T47D (cell line): Measurements from ENCODE around the gene MAGOHB.
"Not testable (repeated sequence)": the region's sequence is repeated elsewhere in the genome, so short reads cannot be mapped to it uniquely, and the experiment has no call there.

Source experiments
- DNase-seq, 2 experiments: peaks; one replicate each; pipeline versions ENCODE4 v3.0.0 to v3.0.0-alpha.2; 2011 to 2012; ENCODE audit warnings: low read depth in 1 of 2, low spot score in 1 of 2
- JUND ChIP-seq: IDR thresholded peaks from 2 replicates; pipeline ENCODE4 v1.6.1; 2012; ENCODE audit warnings: low read depth
- in situ Hi-C: cut with HindIII; loops from 2 replicates; pipeline ENCODE4 v1.10.0; 2016; ENCODE audit warnings: low sequenced_read_pairs, low pct_unique_long_range_greater_than_20kb

The MAGOHB gene

GRCh38 chr12:10613349-10614055, at the start of gene MAGOHB:
TSS of gene MAGOHB (minus strand) at chr12:10613609. CDS start at chr12:10613532, 77 bp downstream.
- no peak for TF ChIP-seq JUND
- in situ Hi-C loops: no loop called here

GRCh38 chr12:10661338-10661737, 47.9 kb upstream of the MAGOHB start:
- DNase-seq: peak in 1 of 2 experiments; percentile 40
- in situ Hi-C loops: no loop called here
- no peak for TF ChIP-seq JUND

More at GRCh38 chr12:10613349-10614055, at the start of gene MAGOHB:
- peak; percentile 6 to 91 for DNase-seq

- in situ Hi-C loops: no loop called here
- no peak for TF ChIP-seq JUND
- DNase-seq: no peak
Observed at GRCh38 chr12:10654003-10654402, 40.6 kb upstream of the MAGOHB start.

- no peak for TF ChIP-seq JUND
- no peak for DNase-seq
- in situ Hi-C loops: no loop called here
Observed at GRCh38 chr12:10652192-10652591, 38.8 kb upstream of the MAGOHB start.

GRCh38 chr12:10646576-10646975, 33.2 kb upstream of the MAGOHB start:
- DNase-seq, in situ Hi-C loops: not testable (repeated sequence)

- in situ Hi-C loops: no loop called here
- no peak for TF ChIP-seq JUND
- no peak for DNase-seq
Observed at GRCh38 chr12:10645910-10646309, 32.5 kb upstream of the MAGOHB start.

GRCh38 chr12:10641735-10642500, 28.5 kb upstream of the MAGOHB start:
- no peak for DNase-seq
- TF ChIP-seq JUND: no peak
- in situ Hi-C loops: no loop called here

- no peak for DNase-seq
- no peak for TF ChIP-seq JUND
- in situ Hi-C loops: no loop called here
Observed at GRCh38 chr12:10638728-10639127, 25.3 kb upstream of the MAGOHB start.

GRCh38 chr12:10636611-10637010, 23.2 kb upstream of the MAGOHB start:
- DNase-seq: peak in 1 of 2 experiments; percentile 41
- in situ Hi-C loops: no loop called here
- TF ChIP-seq JUND: no peak

- no peak for TF ChIP-seq JUND
- no peak for DNase-seq
- in situ Hi-C loops: no loop called here
Observed at GRCh38 chr12:10636124-10636523, 22.7 kb upstream of the MAGOHB start.

- no peak for TF ChIP-seq JUND
- in situ Hi-C loops: no loop called here
- DNase-seq: no peak
Observed at GRCh38 chr12:10635306-10635705, 21.9 kb upstream of the MAGOHB start.

GRCh38 chr12:10634427-10634826, 21.0 kb upstream of the MAGOHB start:
- TF ChIP-seq JUND: no peak
- no peak for DNase-seq
- in situ Hi-C loops: no loop called here

- in situ Hi-C loops: no loop called here
- no peak for DNase-seq
- no peak for TF ChIP-seq JUND
Observed at GRCh38 chr12:10633541-10633940, 20.1 kb upstream of the MAGOHB start.
